ENCODE measurements around the gene B3GNT7.
"Not testable (repeated sequence)": the region's sequence is repeated elsewhere in the genome, so short reads cannot be mapped to it uniquely, and the experiment has no call there.

B3GNT7 gene

GRCh38 chr2:231425811-231426703 is 30.5 kb downstream of the B3GNT7 start:
- peak; percentile 94 for DNase-seq (ENCODE audit: low spot score)

- DNase-seq (ENCODE audit: low spot score), result no peak
These were observed 31.6 kb downstream of the B3GNT7 start for GRCh38 chr2:231427116-231427515.

GRCh38 chr2:231429152-231429551 is 33.6 kb downstream of the B3GNT7 start:
- DNase-seq (ENCODE audit: low spot score), result no peak

- no peak for DNase-seq (ENCODE audit: low spot score)
These were observed 34.4 kb downstream of the B3GNT7 start for GRCh38 chr2:231429901-231430300.

GRCh38 chr2:231430437-231430836 is 34.9 kb downstream of the B3GNT7 start:
- DNase-seq (ENCODE audit: low spot score), result not testable (repeated sequence)

- no peak for DNase-seq (ENCODE audit: low spot score)
These were observed 36.1 kb downstream of the B3GNT7 start for GRCh38 chr2:231431606-231432005.

- DNase-seq (ENCODE audit: low spot score), result no peak
These were observed 38.5 kb downstream of the B3GNT7 start for GRCh38 chr2:231433990-231434389.

- no peak for DNase-seq (ENCODE audit: low spot score)
These were observed 41.4 kb downstream of the B3GNT7 start for GRCh38 chr2:231436957-231437356.

GRCh38 chr2:231449503-231450054 is 54.1 kb downstream of the B3GNT7 start:
- no peak for DNase-seq (ENCODE audit: low spot score)

GRCh38 chr2:231450548-231450989 is 55.1 kb downstream of the B3GNT7 start:
- no peak for DNase-seq (ENCODE audit: low spot score)
